Tibial artery (tissue), 4 donors: Measurements from ENCODE around the gene KNG1.

Experiments used
- DNase-seq, 2 donors: peaks; one replicate each; pipeline ENCODE4 v3.0.0-alpha.2; 2019
- H3K27ac ChIP-seq, 2 donors: fragments of 200-600 bp; sonication (generic) in 1 of 2; 1 replicate in 1 of 2; 2 replicates in 1 of 2; pipeline ENCODE4 v1.5.1; 2018 to 2019; ENCODE audit warnings: mild to moderate bottlenecking in 1 of 2
- H3K27me3 ChIP-seq, 2 donors: fragments of 200-600 bp; sonication (generic) in 1 of 2; one replicate each; pipeline versions ENCODE4 v1.5.1 to v1.6.0; 2016 to 2019
- H3K36me3 ChIP-seq, 3 donors: fragments of 200-600 bp; sonication (generic) in 2 of 3; one replicate each; pipeline ENCODE4 v1.5.1; 2016 to 2019; ENCODE audit warnings: mild to moderate bottlenecking in 2 of 3
- H3K4me1 ChIP-seq, 4 donors: fragments of 200-600 bp; sonication (generic) in 2 of 4; 1 replicate in 3 of 4; 2 replicates in 1 of 4; pipeline ENCODE4 v1.5.1; 2016 to 2019
- H3K4me3 ChIP-seq, 2 donors: fragments of 200-600 bp; sonication (generic) in 1 of 2; 1 replicate in 1 of 2; 2 replicates in 1 of 2; pipeline ENCODE4 v1.5.1; 2018 to 2019; ENCODE audit warnings: mild to moderate bottlenecking in 2 of 2
- H3K9me3 ChIP-seq, 3 donors: fragments of 200-600 bp; sonication (generic) in 1 of 3; one replicate each; pipeline ENCODE4 v1.5.1; 2016 to 2019
- CTCF ChIP-seq, 2 experiments: fragments of 200-600 bp in 1 of 2; fragments of 450-650 bp in 1 of 2; IDR thresholded peaks; one replicate each; pipeline ENCODE4 v1.5.1; 2017 to 2019; ENCODE audit warnings: antibody characterized with exemption in 2 of 2, mild to moderate bottlenecking in 1 of 2, moderate library complexity in 1 of 2
- intact Hi-C: fragments of 100-400 bp; cut with DNase I; formaldehyde crosslinking; loops from one replicate; pipeline ENCODE4 v1.15.0; 2023; ENCODE audit warnings: low total_unique reads

KNG1 gene

GRCh38 chr3:186785495-186786018 is 68.4 kb downstream of the KNG1 start:
- Histone ChIP-seq H3K36me3 (peaks cover 56 to 65% (median 63%) of the 10 kb centered on the region in 3 donors), H3K27ac (peak overlapping the region; percentile 95 to 99), H3K4me1 (peaks cover 0 to 51% (median 33%) of the 10 kb centered on the region in 4 donors), H3K9me3 (no peaks in the 10 kb centered on the region), H3K27me3 (no peaks in the 10 kb centered on the region), H3K4me3 (peak overlapping the region; percentile 81 to 92)
- DNase-seq: no peak
- intact Hi-C loops: no loop called here
- TF ChIP-seq CTCF (IDR thresholded peaks at IDR 0.05): no peak

- Histone ChIP-seq H3K27me3 (no peaks in the 10 kb centered on the region), H3K4me3 (no peak overlapping the region), H3K9me3 (no peaks in the 10 kb centered on the region), H3K4me1 (peaks cover 0 to 51% (median 33%) of the 10 kb centered on the region in 4 donors), H3K36me3 (peaks cover 56 to 70% (median 65%) of the 10 kb centered on the region in 3 donors), H3K27ac (no peak overlapping the region)
- TF ChIP-seq CTCF (IDR thresholded peaks at IDR 0.05): no peak
- intact Hi-C loops: no loop called here
- no peak for DNase-seq
These were observed 69.8 kb downstream of the KNG1 start for GRCh38 chr3:186786922-186787321.

- Histone ChIP-seq H3K4me1 (peaks cover 0 to 51% (median 33%) of the 10 kb centered on the region in 4 donors), H3K27me3 (no peaks in the 10 kb centered on the region), H3K27ac (no peak overlapping the region), H3K36me3 (peaks cover 56 to 70% (median 65%) of the 10 kb centered on the region in 3 donors), H3K9me3 (no peaks in the 10 kb centered on the region), H3K4me3 (no peak overlapping the region)
- no peak for TF ChIP-seq CTCF (IDR thresholded peaks at IDR 0.05)
- intact Hi-C loops: no loop called here
- no peak for DNase-seq
These were observed 70.7 kb downstream of the KNG1 start for GRCh38 chr3:186787642-186788481.

GRCh38 chr3:186788482-186789370 is 71.6 kb downstream of the KNG1 start:
- Histone ChIP-seq H3K4me1 (peaks cover 0 to 51% (median 33%) of the 10 kb centered on the region in 4 donors), H3K36me3 (peaks cover 56 to 71% (median 70%) of the 10 kb centered on the region in 3 donors), H3K9me3 (no peaks in the 10 kb centered on the region), H3K27ac (no peak overlapping the region), H3K4me3 (no peak overlapping the region), H3K27me3 (no peaks in the 10 kb centered on the region)
- intact Hi-C loops: no loop called here
- no peak for DNase-seq
- TF ChIP-seq CTCF (IDR thresholded peaks at IDR 0.05): no peak

GRCh38 chr3:186789554-186790260 is 72.5 kb downstream of the KNG1 start:
- no peaks in the 10 kb centered on the region for H3K27me3 ChIP-seq
- intact Hi-C loops: no loop called here
- H3K4me1 ChIP-seq: peaks cover 0 to 47% (median 33%) of the 10 kb centered on the region in 4 donors
- no peak for TF ChIP-seq CTCF (IDR thresholded peaks at IDR 0.05)
- no peak overlapping the region for H3K4me3 ChIP-seq
- H3K27ac ChIP-seq: no peak overlapping the region
- peaks cover 51 to 70% (median 64%) of the 10 kb centered on the region in 3 donors for H3K36me3 ChIP-seq
- no peak for DNase-seq
- no peaks in the 10 kb centered on the region for H3K9me3 ChIP-seq
